ENCODE results near the gene SPAG17. TPM values are rescaled to one million over a fixed set of nuclear protein-coding genes. Genes with fewer than 3 reads are reported as not detected.

SPAG17 gene
- total and polyA plus RNA-seq, 2 of the 13 experiments (the other 11 are each of a cell fraction or from before 2014, with no cell fraction given) = not detected

GRCh38 chr1:117925981-117926380, 259.0 kb downstream of the SPAG17 start:
- H3K27ac ChIP-seq (ENCODE audit: extremely low read length, insufficient read depth, low read length) = no peak overlapping the region
- peaks cover 23% of the 10 kb centered on the region for H3K4me1 ChIP-seq (ENCODE audit: insufficient read depth, low read length)
- ATAC-seq (no peak), DNase-seq (ENCODE audit: low spot score) (no peak), FAIRE-seq (no peak)
- H4K20me1 ChIP-seq (ENCODE audit: insufficient read depth, low read length) = peaks cover 3% of the 10 kb centered on the region; the same call in 1 of the 2 replicates
- in situ Hi-C loops (cut with HindIII; ENCODE audit: extremely low pct_ligation_motif_present, low pct_unique_long_range_greater_than_20kb) (no loop called here), intact Hi-C loops (cut with micrococcal nuclease; ENCODE audit: unreplicated experiment) (no loop called here)
- WGBS (ENCODE audit: low lambda C conversion rate) = 95% methylated on average over 3 of the region's 3 CpGs
- TF ChIP-seq CC2D1A (CRISPR knock-in tag; IDR thresholded peaks at IDR 0.05) = no peak
- TF ChIP-seq IRF1 (CRISPR knock-in tag; IDR thresholded peaks at IDR 0.05; ENCODE audit: low read depth) = no peak
- no peak for TF ChIP-seq TEF (CRISPR knock-in tag; IDR thresholded peaks at IDR 0.05)
- TF ChIP-seq ZNF33B (CRISPR knock-in tag; IDR thresholded peaks at IDR 0.05) = no peak
- TF ChIP-seq MAFK (conservative IDR thresholded peaks at IDR 0.05 in 1 of 2, IDR thresholded peaks at IDR 0.05 in 1 of 2; ENCODE audit: low read length in 2 of 2) = no peak
- TF ChIP-seq ZNF691 (CRISPR knock-in tag; IDR thresholded peaks at IDR 0.05; ENCODE audit: borderline replicate concordance, low read depth) = no peak
- TF ChIP-seq CCDC6 (CRISPR knock-in tag; IDR thresholded peaks at IDR 0.05) = no peak
- no peak for TF ChIP-seq SRSF9 (IDR thresholded peaks at IDR 0.05; ENCODE audit: borderline replicate concordance, insufficient read depth, low read depth, low read length, poor library complexity, severe bottlenecking)
- no peak overlapping the region for H3K9ac ChIP-seq (ENCODE audit: insufficient read depth, low read depth, low read length)
- H2AFZ ChIP-seq (ENCODE audit: low read length) = no peak overlapping the region
- H3K9me3 ChIP-seq (ENCODE audit: low read length) = no peaks in the 10 kb centered on the region
- no peaks in the 10 kb centered on the region; a peak in 1 of 5 replicates for H3K36me3 ChIP-seq (replicated peaks in 1 of 2; ENCODE audit: control insufficient read depth in 1 of 2, insufficient read depth in 2 of 2, low read length in 2 of 2)
- no peaks in the 10 kb centered on the region; a peak in 1 of 5 replicates for H3K27me3 ChIP-seq (ENCODE audit: control insufficient read depth in 1 of 2, insufficient read depth in 2 of 2, low read length in 2 of 2)
- CTCF ChIA-PET (ENCODE audit: low intra/inter-chr PET ratio, low total read pairs) = no interaction called here
- no peak overlapping the region for H3K4me2 ChIP-seq (ENCODE audit: low read depth, low read length)
- BruUV-seq (replicated peaks) = no TSS peak
- H3K4me3 ChIP-seq (replicated peaks in 1 of 3; ENCODE audit: insufficient read depth in 1 of 3, low read depth in 2 of 3, low read length in 3 of 3) = no peak overlapping the region
- H3K79me2 ChIP-seq (ENCODE audit: insufficient read depth, low read length) = peaks cover 57% of the 10 kb centered on the region
- POLR2A ChIA-PET = no interaction called here
